ENCODE measurements around the gene MAP7.
"Not testable (repeated sequence)": the region's sequence is repeated elsewhere in the genome, so short reads cannot be mapped to it uniquely, and the experiment has no call there.

The MAP7 gene

DNA sequence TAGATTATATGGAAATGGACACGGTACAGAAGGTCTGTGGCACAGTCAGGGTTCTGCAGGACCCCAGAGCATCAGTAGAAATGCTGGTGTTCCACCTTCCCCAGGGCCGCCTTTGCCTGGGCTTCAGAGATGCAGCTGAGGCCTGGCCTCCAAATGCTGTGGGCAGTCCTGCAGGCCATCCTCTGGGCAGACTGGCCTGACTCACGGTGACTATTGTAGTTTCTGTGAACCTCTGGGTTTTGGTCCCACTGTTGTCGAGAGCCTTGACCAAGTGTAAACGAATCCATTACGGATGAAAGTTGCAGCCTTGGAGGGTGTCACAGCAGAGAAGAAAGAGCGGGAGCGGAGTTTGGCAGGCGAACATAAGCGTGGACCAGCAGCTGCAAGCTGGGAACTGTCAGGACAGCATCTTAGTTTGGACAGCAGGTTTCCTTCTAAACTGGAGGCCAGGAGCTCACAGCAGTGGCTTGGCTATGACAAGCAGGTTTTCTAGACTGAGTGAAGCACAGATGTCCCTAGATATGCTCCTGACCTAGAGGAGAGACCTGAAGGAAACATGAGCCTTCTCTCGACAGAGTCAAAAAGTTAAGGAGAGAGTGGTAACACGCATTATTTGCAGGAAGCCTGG, 214.4 kb downstream of the MAP7 start:
- DNase-seq (no peak), ATAC-seq (no peak)

- ATAC-seq (no peak), DNase-seq (peak; percentile 12)
Measured at GRCh38 chr6:136334853-136335252, 215.4 kb downstream of the MAP7 start.

DNA sequence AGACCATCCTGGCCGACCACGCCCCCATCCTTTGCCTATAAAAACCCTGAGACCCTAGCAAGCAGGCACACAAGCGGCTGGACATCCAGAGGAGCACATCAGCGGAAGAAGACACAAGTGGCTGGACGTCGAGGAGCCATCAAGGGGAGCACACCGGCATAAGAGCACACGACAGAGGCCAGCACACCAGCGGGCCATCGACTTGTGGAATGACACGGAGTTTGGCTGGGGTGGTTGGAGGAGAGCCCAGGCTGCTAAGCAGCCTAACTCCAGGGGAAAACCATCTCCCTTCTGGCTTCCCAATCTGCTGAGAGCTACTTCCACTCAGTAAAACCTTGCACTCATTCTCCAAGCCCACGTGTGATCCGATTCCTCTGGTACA, 215.8 kb downstream of the MAP7 start:
- no peak for DNase-seq
- ATAC-seq = no peak

DNA sequence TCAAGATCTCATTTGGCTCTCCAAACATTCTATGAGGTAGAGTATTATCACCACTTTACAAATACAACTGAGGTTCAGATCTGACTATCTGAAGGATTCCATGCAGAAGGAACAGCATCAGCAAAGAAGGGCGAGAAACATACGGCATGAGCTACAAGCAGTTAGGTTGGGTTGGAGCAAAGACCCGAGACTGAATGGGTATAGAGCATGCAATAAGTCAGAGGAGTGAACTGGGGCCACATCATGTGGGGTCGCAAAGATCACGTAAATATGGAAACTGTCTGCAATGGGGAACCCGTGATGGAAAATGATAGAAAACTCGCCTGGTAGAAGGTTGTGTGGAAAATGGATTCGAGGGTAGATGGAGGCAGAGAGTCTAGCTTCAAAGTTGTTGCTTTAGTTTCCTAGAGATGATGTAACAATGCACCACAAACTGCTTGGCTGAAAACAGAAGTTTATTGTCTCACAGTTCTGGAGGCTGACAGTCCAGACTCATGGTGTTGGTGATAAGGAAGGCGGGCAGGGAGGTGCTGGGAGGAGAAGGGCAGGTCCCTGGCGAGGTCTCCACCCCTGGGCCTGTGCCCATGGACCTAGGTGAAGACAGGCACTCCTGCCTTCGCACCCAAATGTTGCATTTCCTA, 216.3 kb downstream of the MAP7 start:
- DNase-seq (no peak), ATAC-seq (no peak)

DNA sequence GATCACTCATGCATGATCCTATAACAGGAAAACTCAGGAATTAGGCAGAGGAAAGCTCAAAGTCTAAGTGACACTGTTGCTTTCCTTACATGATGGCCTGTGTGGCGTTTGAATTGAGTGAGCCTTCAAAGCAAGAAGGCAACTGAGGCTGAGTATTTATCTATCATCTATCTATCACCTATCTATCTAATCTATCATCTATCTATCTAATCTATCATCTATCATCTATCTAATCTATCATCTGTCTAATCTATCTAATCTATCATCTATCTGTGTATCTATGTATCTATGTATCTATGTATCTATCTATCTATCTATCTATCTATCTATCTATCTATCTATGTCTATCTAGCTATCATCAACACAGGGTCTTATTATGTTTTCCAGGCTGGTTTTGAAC, 218.8 kb downstream of the MAP7 start:
- no peak for DNase-seq

DNA sequence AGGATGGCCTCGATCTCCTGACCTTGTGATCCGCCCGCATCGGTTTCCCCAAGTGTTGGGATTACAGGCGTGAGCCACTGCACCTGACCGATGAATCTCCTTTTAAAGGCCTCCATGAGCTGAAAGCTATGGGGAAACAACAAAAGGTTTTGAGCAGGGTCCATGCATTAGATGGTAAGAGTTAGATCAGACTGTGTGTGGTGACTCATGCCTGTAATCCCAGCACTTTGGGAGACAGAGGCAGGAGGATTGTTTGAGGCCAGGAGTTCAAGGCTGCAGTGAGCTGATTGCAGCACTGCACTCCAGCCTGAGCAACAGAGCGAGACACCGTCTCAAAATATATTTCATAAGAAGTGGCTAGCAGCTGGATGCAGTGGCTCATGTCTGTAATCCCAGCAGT, 219.6 kb downstream of the MAP7 start:
- no peak for DNase-seq
- ATAC-seq = no peak

More for the DNA sequence above, 218.8 kb downstream of the MAP7 start:
- ATAC-seq = no peak

DNA sequence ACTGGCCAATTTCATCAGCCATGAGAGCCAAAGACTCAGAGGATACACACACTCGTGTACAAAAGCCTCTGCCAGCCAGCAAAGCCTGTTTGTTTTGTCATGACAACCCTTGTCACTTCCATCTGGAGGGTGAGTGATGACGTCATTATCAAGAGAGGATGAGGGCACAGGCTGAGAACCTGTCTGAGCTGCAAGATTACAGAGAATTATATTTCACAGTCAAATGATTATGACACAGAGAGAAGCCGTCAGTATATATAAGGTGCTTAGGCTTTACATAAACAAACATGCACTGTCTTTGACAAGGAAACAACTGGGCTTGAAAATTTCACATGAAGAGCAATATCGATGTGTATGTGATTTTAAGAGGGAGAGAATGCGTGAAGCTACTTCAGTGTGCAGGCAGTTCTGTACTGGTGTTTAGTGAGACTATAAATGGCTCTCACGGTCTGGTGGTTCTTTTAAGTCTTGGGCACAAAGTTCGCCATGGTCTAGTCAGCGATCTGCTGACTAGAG, 224.1 kb downstream of the MAP7 start:
- DNase-seq (no peak), ATAC-seq (no peak)

GRCh38 chr6:136324686-136325380, 225.4 kb downstream of the MAP7 start:
- DNase-seq (no peak), ATAC-seq (no peak)

- ATAC-seq (no peak), DNase-seq (no peak)
Measured at GRCh38 chr6:136323431-136324112, 226.7 kb downstream of the MAP7 start.

- no peak for DNase-seq
- no peak for ATAC-seq
Measured at GRCh38 chr6:136319732-136320131, 230.5 kb downstream of the MAP7 start.

DNA sequence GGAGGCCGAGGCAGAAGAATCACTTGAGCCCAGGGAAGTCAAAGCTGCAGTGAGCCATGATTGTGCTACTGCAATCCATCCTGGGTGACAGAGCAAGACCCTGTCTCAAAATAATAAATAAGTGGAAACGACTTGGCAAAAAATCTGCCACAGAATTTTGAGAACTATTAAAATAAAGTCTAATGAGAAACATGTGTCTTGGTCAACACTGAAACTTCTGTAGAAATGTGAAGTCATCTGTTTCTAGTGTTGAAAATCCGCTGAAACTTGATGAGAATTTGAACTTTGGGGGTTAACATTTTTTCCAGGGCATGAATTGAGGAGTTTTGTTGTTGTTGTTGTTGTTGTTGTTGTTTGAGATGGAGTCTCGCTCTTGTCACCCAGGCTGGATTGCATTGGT, 231.5 kb downstream of the MAP7 start:
- DNase-seq (no peak), ATAC-seq (no peak)

DNA sequence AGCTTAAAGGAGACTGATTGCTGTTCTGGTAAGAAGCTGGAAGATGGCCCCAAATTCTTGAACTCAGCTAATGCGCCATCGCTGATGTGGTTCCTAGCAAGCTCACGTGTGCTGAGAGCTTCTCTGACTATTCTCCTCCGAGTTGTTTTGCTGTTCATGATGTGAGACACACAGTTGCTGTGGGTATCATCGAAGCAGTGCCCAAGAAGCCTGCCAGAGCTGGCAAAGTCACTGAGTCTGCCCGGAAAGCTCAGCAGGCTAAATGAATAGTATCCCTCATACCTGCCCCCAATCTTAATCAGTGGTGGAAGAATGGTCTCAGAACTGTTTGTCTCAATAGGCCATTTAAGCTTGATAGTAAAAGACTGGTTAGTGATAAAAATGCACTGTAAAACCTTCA, 232.3 kb downstream of the MAP7 start:
- no peak for DNase-seq
- ATAC-seq = no peak

DNA sequence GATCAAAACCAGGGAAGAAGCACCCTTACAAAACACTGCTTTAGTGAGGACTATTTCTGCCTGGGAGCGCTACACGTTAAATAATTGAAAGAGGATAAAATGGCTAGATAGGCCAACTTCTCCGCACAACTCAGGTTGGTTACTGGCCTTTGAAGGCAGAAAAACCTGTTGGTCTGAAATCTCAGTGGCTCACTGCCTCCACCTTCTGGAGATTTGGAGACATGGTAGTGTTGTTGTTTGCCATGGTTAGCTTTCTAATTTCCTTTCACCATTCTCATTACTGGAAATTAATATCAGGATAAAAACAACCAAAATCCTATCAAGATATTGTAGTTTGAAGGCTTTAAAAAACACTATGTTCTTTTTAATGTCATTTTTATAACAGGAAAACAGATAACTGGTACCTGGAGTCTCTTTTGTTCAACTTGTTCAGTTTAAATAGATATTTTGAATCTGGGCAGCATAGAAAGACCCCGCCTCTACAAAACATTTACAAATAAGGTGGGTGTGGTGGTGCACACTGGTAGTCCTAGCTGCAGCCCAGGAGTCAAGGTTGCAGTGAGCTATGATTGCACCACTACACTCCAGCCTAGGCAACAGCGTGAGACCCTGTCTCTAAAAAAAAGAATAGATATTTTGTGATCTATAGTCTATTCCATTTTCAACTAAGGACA, 233.1 kb downstream of the MAP7 start:
- peak; percentile 44 for DNase-seq
- ATAC-seq = peak; percentile 32

- DNase-seq (no peak), ATAC-seq (no peak)
Measured at GRCh38 chr6:136315594-136315993, 234.6 kb downstream of the MAP7 start.

DNA sequence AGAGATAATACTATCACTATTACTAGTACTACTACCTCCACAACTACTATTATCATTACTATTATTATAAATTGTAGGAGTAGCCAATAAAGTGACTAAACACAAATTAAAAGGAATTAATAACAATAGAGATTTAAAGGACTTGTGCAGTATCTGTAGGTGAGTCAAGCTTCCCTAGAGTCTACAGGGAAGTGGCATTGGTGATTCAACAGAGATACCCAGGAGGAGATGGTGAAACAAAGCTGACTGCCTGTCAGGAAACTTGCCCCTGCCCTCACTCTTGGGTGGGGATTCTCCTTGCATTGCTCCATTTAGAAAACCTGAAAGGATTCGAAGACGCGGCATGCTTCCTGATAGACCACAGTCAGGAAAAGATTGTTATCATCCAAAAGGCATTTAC, 237.2 kb downstream of the MAP7 start:
- ATAC-seq = no peak

GRCh38 chr6:136309729-136310311, 240.4 kb downstream of the MAP7 start:
- DNase-seq (no peak), ATAC-seq (no peak)

More for the DNA sequence above, 237.2 kb downstream of the MAP7 start:
- no peak for DNase-seq

GRCh38 chr6:136309171-136309570, 241.1 kb downstream of the MAP7 start:
- DNase-seq (no peak), ATAC-seq (no peak)

DNA sequence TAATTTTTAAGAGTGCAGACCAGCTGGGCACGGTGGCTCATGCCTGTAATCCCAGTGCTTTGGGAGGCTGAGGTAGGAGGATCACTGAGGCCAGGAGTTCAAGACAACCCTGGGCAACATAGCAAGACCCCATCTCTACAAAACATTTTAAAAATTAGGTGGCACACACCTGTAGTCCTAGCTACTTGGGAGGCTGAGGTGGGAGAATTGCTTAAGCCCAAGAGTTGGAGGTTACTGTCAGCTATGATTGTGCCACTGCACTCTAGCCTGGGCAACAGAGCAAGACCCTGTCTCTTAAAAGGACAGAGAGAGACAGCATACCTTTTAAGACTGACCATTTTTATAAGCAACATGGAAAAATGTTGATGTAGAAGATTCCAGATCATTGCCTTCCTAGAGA, 241.8 kb downstream of the MAP7 start:
- DNase-seq, ATAC-seq: not testable (repeated sequence)

GRCh38 chr6:136307351-136307750, 242.9 kb downstream of the MAP7 start:
- no peak for ATAC-seq

DNA sequence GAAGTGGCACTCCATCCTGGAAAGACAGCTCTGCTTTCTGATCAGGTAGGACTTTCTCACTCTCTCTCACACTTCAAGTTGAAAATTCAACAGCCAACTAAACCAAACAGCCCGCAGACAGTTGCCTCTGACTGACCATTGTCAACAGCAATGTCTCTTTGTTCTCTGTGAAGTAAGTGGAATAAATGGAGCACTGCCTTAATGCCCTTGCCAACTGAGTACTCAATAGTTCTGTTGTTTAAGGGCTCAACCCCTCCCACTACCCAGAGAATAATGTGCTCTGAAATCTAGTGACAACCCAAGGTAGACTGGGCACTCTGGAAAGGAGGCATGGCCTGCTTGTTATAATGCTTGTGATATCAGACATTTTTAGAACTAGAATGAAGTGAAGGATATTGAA, 243.8 kb downstream of the MAP7 start:
- no peak for DNase-seq

More at GRCh38 chr6:136307351-136307750, 242.9 kb downstream of the MAP7 start:
- DNase-seq = no peak

GRCh38 chr6:136304410-136304809, 245.8 kb downstream of the MAP7 start:
- ATAC-seq = no peak

More for the DNA sequence above, 243.8 kb downstream of the MAP7 start:
- ATAC-seq = no peak

GRCh38 chr6:136303516-136303915, 246.7 kb downstream of the MAP7 start:
- DNase-seq = no peak
- ATAC-seq = no peak

More at GRCh38 chr6:136304410-136304809, 245.8 kb downstream of the MAP7 start:
- no peak for DNase-seq

All from stimulated activated naive CD8-positive, alpha-beta T cell treated with anti-CD3 and anti-CD28 coated beads, Interleukin-15, Interleukin-2, amounts not matched to agents 100 U/mL and 50 U/mL, for 24 hours (primary cell).